Measurements from ENCODE around the gene SLIT3. TPM values are rescaled to one million over a fixed set of nuclear protein-coding genes. Genes with fewer than 3 reads are reported as not detected.

The SLIT3 gene
- total and polyA plus RNA-seq, 4 experiments from 2014 or later, result not detected

DNA sequence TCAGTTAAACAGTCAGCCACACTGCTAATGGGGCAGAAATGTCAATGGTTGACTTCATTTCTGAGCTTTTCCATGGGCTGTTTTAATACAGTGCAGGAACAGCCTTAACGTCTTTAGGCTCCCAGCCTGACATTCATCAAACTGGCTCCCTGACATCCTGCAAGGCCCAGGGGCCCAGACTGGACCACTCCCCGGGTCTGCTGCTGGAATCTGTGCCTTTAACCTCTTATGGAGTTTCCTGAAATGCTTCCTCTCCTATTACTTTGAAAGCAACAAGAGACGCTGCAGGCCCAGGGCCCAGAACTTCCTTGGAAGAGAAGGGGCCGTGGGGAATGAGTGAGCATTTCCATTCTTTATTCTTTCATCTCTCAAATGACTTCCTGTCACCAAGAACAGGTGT, 504.9 kb downstream of the SLIT3 start:
- POLR2A ChIA-PET (ENCODE audit: partially characterized antibody), result no interaction called here
- peaks cover 1 to 3% of the 10 kb centered on the region in 2 donors for H3K27me3 Mint-ChIP-seq
- CTCF ChIA-PET (ENCODE audit: partially characterized antibody), result no interaction called here

DNA sequence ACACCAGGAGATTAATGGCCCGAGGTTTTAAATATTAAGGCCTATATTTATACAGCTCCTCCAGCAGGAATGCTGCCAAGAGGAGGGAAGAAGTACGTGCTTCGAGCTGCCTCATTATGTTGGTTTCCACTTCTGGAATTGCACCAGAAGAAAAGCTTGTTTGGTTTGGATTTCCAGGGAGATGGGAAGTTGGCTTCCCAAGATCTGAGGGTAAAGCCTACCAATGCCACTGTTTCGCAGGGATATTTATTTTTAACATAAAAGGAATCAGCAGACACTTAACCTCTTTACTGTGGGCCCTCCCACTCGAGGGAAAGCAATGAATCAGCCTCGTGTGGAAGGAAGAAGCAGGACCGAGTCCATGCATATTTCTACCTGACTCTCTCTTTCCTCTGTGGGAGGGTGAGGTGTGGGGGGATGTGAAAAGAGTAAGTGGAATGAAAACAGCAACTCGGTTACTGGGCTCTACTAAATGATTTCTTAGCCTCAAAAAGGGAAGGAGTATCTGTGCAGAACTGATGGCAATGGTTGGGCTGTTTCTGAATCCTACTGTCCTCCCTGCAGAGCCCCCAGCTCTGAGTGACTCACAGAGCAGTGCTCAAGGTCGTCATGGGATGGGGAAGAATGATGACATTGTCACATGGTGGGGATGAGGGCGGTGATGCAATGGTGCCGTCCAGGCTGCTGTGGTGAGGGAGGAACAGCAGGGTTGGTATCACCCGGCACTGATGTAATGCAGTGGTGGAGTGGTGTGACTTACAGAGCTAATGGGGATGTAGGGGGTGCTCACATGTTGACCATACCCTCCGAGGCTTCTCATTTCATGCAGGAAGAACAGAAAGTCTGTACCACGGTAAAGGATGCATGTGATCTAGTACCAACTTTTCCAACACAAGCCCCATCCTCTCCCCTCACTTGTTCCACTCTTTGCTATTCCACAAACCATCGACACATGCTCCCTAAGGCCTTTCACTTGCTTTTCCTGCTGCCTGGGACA, 506.8 kb downstream of the SLIT3 start:
- H3K36me3 ChIP-seq (ENCODE audit: insufficient read depth, low read length), result no peaks in the 10 kb centered on the region
- no peaks in the 10 kb centered on the region for H3K27me3 ChIP-seq (ENCODE audit: insufficient read depth, low read length)
- Mint-ChIP-seq H3K4me1 (peaks cover 0 to 3% (median 0%) of the 10 kb centered on the region in 4 donors), H3K4me3 (peak overlapping the region in 1 of 8 donors; percentile 39), H3K9me3 (no peaks in the 10 kb centered on the region), H3K27ac (no peak overlapping the region), H3K36me3 (no peaks in the 10 kb centered on the region), H3K27me3 (peaks cover 1 to 3% of the 10 kb centered on the region in 2 donors)
- ChIA-PET CTCF (ENCODE audit: partially characterized antibody) (no interaction called here), POLR2A (ENCODE audit: partially characterized antibody) (no interaction called here)
- H3K4me1 ChIP-seq (ENCODE audit: insufficient read depth, low read length), result no peaks in the 10 kb centered on the region
- no peak overlapping the region for H3K27ac ChIP-seq (ENCODE audit: low read depth, low read length)
- DNase-seq, result no peak
- H3K4me3 ChIP-seq (ENCODE audit: low read length in 2 of 2), result no peak overlapping the region
- no peaks in the 10 kb centered on the region for H3K9me3 ChIP-seq (ENCODE audit: control insufficient read depth in 1 of 2, low read length in 2 of 2)
- intact Hi-C loops (cut with micrococcal nuclease), result no loop called here

More for the DNA sequence above, 504.9 kb downstream of the SLIT3 start:
- DNase-seq, result no peak
- Histone ChIP-seq H3K36me3 (ENCODE audit: insufficient read depth, low read length) (no peaks in the 10 kb centered on the region), H3K27me3 (ENCODE audit: insufficient read depth, low read length) (no peaks in the 10 kb centered on the region), H3K4me3 (ENCODE audit: low read length in 2 of 2) (no peak overlapping the region), H3K4me1 (ENCODE audit: insufficient read depth, low read length) (no peaks in the 10 kb centered on the region), H3K27ac (ENCODE audit: low read depth, low read length) (no peak overlapping the region), H3K9me3 (ENCODE audit: control insufficient read depth in 1 of 2, low read length in 2 of 2) (no peaks in the 10 kb centered on the region)
- Mint-ChIP-seq H3K36me3 (no peaks in the 10 kb centered on the region), H3K9me3 (no peaks in the 10 kb centered on the region), H3K4me1 (peaks cover 0 to 3% (median 0%) of the 10 kb centered on the region in 4 donors), H3K27ac (no peak overlapping the region), H3K4me3 (no peak overlapping the region)
- intact Hi-C loops (cut with micrococcal nuclease), result no loop called here

DNA sequence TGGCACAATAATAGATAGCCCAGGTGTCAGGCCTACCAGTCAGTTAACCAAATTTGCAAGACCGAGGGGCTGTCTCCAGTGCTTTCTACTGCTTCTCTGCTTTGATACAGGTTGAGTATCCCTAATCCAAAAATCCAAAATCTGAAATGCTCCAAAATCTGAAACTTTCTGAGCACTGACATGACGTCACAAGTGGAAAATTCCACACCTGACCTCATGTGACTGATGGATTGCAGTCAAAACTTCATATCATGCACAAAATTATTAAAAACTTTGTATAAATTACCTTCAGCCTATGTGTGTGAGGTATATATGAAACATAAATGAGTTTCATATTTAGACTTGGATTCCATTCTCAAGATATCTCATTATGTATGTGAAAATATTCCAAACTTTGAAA, 508.3 kb downstream of the SLIT3 start:
- H3K4me3 ChIP-seq (ENCODE audit: low read length in 2 of 2), result no peak overlapping the region
- Mint-ChIP-seq H3K36me3 (no peaks in the 10 kb centered on the region), H3K9me3 (no peaks in the 10 kb centered on the region), H3K27ac (no peak overlapping the region), H3K27me3 (peaks cover 1 to 3% of the 10 kb centered on the region in 2 donors), H3K4me3 (no peak overlapping the region), H3K4me1 (peaks cover 0 to 3% (median 0%) of the 10 kb centered on the region in 4 donors)
- H3K27me3 ChIP-seq (ENCODE audit: insufficient read depth, low read length), result no peaks in the 10 kb centered on the region
- no peak for DNase-seq
- POLR2A ChIA-PET (ENCODE audit: partially characterized antibody), result no interaction called here
- no peaks in the 10 kb centered on the region for H3K36me3 ChIP-seq (ENCODE audit: insufficient read depth, low read length)
- no peak overlapping the region for H3K27ac ChIP-seq (ENCODE audit: low read depth, low read length)
- no peaks in the 10 kb centered on the region for H3K4me1 ChIP-seq (ENCODE audit: insufficient read depth, low read length)
- intact Hi-C loops (cut with micrococcal nuclease), result no loop called here
- H3K9me3 ChIP-seq (ENCODE audit: control insufficient read depth in 1 of 2, low read length in 2 of 2), result no peaks in the 10 kb centered on the region
- CTCF ChIA-PET (ENCODE audit: partially characterized antibody), result no interaction called here

DNA sequence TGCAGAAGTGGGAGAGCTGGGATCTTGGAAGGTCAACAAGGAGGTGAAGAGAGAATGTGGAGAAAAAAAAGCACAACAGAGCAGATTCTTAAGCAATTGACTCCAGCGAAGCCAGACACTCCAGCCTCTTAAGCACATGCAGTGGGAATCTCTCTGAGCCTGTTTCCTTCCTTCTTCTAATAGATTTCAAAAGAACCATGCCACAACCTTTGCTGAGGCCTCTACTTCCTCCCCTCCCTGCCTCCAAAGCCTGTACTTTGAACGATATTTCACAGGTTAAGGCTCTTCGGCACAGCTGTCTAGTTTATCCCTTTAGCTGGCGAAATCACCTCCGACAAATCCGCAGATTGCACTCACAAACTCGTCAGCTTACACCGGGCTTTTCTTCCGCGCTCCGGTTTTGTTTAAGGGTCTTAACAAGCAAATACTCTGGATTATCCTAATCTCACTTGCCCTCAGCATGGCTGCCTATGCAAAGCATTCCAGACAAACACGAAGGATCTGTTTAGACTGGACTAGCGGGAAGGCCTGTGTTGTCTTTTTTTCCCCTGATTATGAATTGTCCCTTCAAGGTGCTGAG, 510.2 kb downstream of the SLIT3 start:
- CTCF ChIA-PET (ENCODE audit: partially characterized antibody), result no interaction called here
- no peak overlapping the region for H3K27ac ChIP-seq (ENCODE audit: low read depth, low read length)
- H3K27me3 ChIP-seq (ENCODE audit: insufficient read depth, low read length), result no peaks in the 10 kb centered on the region
- peaks cover 1% of the 10 kb centered on the region in 2 donors for H3K27me3 Mint-ChIP-seq
- H3K9me3 ChIP-seq (ENCODE audit: control insufficient read depth in 1 of 2, low read length in 2 of 2), result no peaks in the 10 kb centered on the region
- H3K36me3 ChIP-seq (ENCODE audit: insufficient read depth, low read length), result no peaks in the 10 kb centered on the region
- no peaks in the 10 kb centered on the region for H3K4me1 ChIP-seq (ENCODE audit: insufficient read depth, low read length)
- POLR2A ChIA-PET (ENCODE audit: partially characterized antibody), result no interaction called here
- H3K27ac Mint-ChIP-seq, result no peak overlapping the region
- H3K9me3 Mint-ChIP-seq, result no peaks in the 10 kb centered on the region
- H3K4me3 Mint-ChIP-seq, result no peak overlapping the region
- H3K4me1 Mint-ChIP-seq, result peaks cover 0 to 3% (median 0%) of the 10 kb centered on the region in 4 donors
- no peak overlapping the region for H3K4me3 ChIP-seq (ENCODE audit: low read length in 2 of 2)
- intact Hi-C loops (cut with micrococcal nuclease), result no loop called here
- H3K36me3 Mint-ChIP-seq, result no peaks in the 10 kb centered on the region
- DNase-seq, result no peak

DNA sequence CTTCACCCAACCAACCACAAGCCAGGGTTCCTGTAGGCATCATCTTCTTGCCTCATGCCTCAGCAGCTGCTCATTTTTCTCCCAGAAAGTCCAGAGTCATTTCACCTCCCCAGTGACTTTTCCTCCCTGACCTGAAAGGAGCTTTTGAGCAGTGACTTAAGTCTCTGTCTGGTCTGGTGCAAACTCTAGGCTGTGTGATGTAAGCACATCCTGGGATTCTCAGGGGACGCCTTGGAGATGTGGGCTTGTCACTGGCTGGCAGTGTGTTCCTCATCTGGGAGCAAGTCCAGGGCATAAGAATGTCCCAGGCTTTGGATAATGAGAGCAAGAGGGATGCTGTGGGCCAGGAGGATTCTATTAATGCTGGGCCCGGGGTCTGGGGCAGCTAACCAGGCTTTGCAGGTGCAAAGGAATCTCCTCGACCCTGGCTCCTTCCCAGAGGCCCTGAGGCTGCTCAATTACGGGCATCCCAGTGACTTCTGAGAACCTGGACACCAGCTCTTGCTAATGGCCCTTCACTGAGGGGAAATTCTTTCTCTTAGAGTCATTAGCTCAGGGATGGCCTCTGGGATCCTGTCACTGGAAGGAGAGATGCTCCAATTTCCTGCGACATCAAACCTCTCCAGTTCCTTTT, 510.8 kb downstream of the SLIT3 start:
- H3K9me3 Mint-ChIP-seq, result no peaks in the 10 kb centered on the region
- ChIA-PET POLR2A (ENCODE audit: partially characterized antibody) (no interaction called here), CTCF (ENCODE audit: partially characterized antibody) (no interaction called here)
- no peaks in the 10 kb centered on the region for H3K4me1 ChIP-seq (ENCODE audit: insufficient read depth, low read length)
- no peaks in the 10 kb centered on the region for H3K36me3 ChIP-seq (ENCODE audit: insufficient read depth, low read length)
- H3K9me3 ChIP-seq (ENCODE audit: control insufficient read depth in 1 of 2, low read length in 2 of 2), result no peaks in the 10 kb centered on the region
- no peak for DNase-seq
- no peak overlapping the region for H3K4me3 Mint-ChIP-seq
- no peaks in the 10 kb centered on the region for H3K36me3 Mint-ChIP-seq
- no peak overlapping the region for H3K27ac ChIP-seq (ENCODE audit: low read depth, low read length)
- H3K27ac Mint-ChIP-seq, result no peak overlapping the region
- intact Hi-C loops (cut with micrococcal nuclease), result no loop called here
- peaks cover 1% of the 10 kb centered on the region in 2 donors for H3K27me3 Mint-ChIP-seq
- H3K4me3 ChIP-seq (ENCODE audit: low read length in 2 of 2), result no peak overlapping the region
- peaks cover 0 to 3% (median 0%) of the 10 kb centered on the region in 4 donors for H3K4me1 Mint-ChIP-seq
- H3K27me3 ChIP-seq (ENCODE audit: insufficient read depth, low read length), result no peaks in the 10 kb centered on the region

DNA sequence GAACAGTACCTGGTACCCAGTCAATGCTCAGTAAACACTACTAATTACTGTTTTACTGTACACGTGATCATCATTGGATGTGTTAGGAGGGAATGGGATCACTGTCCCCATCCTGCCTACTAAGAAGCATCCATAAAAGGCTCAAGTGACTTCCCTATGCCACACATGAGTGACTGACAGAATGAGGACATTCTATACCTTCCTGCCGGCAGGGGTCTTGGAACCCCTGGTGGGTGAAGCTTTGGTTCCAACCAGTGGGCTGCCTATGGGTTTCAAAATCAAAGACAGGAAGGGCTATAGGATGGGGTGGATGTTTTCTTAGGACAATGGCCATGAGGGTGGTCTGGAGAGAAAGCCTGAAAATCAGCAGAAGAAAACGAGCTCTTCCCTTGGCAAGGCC, 512.2 kb downstream of the SLIT3 start:
- H3K27ac Mint-ChIP-seq, result no peak overlapping the region
- H3K27me3 Mint-ChIP-seq, result peaks cover 1% of the 10 kb centered on the region in 2 donors
- Histone ChIP-seq H3K9me3 (ENCODE audit: control insufficient read depth in 1 of 2, low read length in 2 of 2) (no peaks in the 10 kb centered on the region), H3K4me1 (ENCODE audit: insufficient read depth, low read length) (no peaks in the 10 kb centered on the region), H3K4me3 (ENCODE audit: low read length in 2 of 2) (no peak overlapping the region), H3K36me3 (ENCODE audit: insufficient read depth, low read length) (no peaks in the 10 kb centered on the region), H3K27me3 (ENCODE audit: insufficient read depth, low read length) (no peaks in the 10 kb centered on the region), H3K27ac (ENCODE audit: low read depth, low read length) (no peak overlapping the region)
- ChIA-PET CTCF (ENCODE audit: partially characterized antibody) (no interaction called here), POLR2A (ENCODE audit: partially characterized antibody) (no interaction called here)
- no peaks in the 10 kb centered on the region for H3K36me3 Mint-ChIP-seq
- intact Hi-C loops (cut with micrococcal nuclease), result no loop called here
- no peaks in the 10 kb centered on the region for H3K9me3 Mint-ChIP-seq
- H3K4me3 Mint-ChIP-seq, result no peak overlapping the region
- peaks cover 0 to 3% (median 0%) of the 10 kb centered on the region in 4 donors for H3K4me1 Mint-ChIP-seq
- no peak for DNase-seq

DNA sequence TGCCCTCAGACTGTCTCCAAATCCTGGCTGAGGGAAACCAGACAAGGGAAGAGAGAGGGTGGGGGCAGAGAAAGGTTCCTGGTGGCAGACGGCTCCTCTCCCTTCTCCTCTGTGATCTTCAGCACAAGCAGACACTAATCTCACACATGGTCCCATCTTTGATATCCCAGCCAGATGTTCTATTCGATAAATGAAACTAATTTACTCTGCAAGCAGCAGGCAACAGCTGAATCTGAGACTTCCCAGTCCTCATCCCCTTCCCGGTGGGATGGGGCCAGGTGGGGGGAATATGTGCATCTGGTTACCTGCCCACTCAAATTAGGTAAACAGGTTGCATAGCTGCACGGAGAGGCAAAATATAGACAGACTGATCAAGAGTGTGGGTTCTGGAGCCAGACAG, 512.8 kb downstream of the SLIT3 start:
- H3K27ac Mint-ChIP-seq, result no peak overlapping the region
- H3K9me3 Mint-ChIP-seq, result no peaks in the 10 kb centered on the region
- H3K27me3 Mint-ChIP-seq, result peaks cover 0 to 3% of the 10 kb centered on the region in 2 donors
- ChIA-PET POLR2A (ENCODE audit: partially characterized antibody) (no interaction called here), CTCF (ENCODE audit: partially characterized antibody) (no interaction called here)
- intact Hi-C loops (cut with micrococcal nuclease), result no loop called here
- Histone ChIP-seq H3K27ac (ENCODE audit: low read depth, low read length) (no peak overlapping the region), H3K4me1 (ENCODE audit: insufficient read depth, low read length) (no peaks in the 10 kb centered on the region), H3K9me3 (ENCODE audit: control insufficient read depth in 1 of 2, low read length in 2 of 2) (no peaks in the 10 kb centered on the region), H3K36me3 (ENCODE audit: insufficient read depth, low read length) (no peaks in the 10 kb centered on the region), H3K4me3 (ENCODE audit: low read length in 2 of 2) (no peak overlapping the region), H3K27me3 (ENCODE audit: insufficient read depth, low read length) (no peaks in the 10 kb centered on the region)
- no peak overlapping the region for H3K4me3 Mint-ChIP-seq
- no peak for DNase-seq
- no peaks in the 10 kb centered on the region for H3K4me1 Mint-ChIP-seq
- no peaks in the 10 kb centered on the region for H3K36me3 Mint-ChIP-seq

All from CD4-positive, alpha-beta memory T cell (primary cell).